Activated CD4-positive, alpha-beta T cell treated with anti-CD3 and anti-CD28 coated beads, Interleukin-2, amount 50 U/mL, for 1 hour (primary cell): ENCODE data around the gene DAP3.
"Not testable (repeated sequence)": the region's sequence is repeated elsewhere in the genome, so short reads cannot be mapped to it uniquely, and the experiment has no call there.

Experiments
- DNase-seq: peaks from one replicate; pipeline ENCODE4 v3.0.0-alpha.2; 2020

DAP3 gene

GRCh38 chr1:155719703-155720102 lies 30.8 kb downstream of the DAP3 start:
- DNase-seq, result no peak

DNA sequence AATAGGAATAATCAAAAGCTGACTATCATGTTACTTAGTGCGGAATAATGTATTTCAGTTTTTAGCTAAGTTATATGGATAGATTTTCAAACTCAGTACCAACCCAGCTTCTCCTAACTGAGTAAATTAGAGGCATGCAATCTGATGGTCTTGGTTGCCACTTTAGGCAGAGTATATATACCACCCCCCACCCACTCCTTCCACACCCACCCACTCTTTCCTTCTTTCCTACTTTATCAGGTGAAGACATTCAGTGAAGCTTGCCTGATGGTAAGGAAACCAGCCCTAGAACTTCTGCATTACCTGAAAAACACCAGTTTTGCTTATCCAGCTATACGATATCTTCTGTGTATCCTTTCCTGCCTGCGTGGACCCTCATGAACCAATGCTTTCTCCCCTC lies 36.3 kb downstream of the DAP3 start:
- no peak for DNase-seq

DNA sequence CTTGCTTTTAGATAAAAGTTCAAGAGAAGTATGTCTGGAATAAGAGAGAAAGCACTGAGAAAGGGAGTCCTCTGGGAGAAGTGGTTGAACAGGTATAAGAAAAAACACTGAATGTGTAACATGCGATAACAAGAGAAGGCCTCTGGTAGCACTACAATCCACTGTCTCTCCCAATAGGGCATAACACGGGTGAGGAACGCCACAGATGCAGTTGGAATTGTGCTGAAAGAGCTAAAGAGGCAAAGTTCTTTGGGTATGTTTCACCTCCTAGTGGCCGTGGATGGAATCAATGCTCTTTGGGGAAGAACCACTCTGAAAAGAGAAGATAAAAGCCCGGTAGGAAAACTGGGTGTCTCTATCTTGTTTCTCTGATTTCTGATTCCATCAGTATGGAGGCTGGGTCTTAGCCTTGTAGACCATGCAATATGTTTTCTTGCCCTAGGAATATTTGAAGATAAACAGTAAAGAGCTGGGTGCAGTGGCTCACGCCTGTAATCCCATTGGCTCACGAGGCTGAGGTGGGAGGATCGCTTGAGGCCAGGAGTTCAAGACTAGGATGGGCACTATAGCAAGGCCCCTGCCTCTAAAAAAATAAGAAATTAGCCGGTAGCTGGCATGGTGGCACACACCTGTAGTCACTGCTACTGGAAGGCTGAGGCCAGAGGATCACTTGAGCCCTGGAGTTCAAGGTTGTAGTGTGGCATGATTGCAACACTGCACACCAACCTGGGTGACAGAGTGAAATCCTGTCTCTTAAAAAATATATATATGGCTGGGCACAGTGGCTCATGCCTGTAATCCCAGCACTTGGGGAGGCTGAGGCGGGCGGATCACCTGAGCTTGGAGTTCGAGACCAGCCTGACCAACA lies 40.4 kb downstream of the DAP3 start:
- DNase-seq, result peak; percentile 38

GRCh38 chr1:155740995-155741394 lies 52.1 kb downstream of the DAP3 start:
- no peak for DNase-seq

- DNase-seq, result no peak
Observed at GRCh38 chr1:155741908-155742307, 53.0 kb downstream of the DAP3 start.

DNA sequence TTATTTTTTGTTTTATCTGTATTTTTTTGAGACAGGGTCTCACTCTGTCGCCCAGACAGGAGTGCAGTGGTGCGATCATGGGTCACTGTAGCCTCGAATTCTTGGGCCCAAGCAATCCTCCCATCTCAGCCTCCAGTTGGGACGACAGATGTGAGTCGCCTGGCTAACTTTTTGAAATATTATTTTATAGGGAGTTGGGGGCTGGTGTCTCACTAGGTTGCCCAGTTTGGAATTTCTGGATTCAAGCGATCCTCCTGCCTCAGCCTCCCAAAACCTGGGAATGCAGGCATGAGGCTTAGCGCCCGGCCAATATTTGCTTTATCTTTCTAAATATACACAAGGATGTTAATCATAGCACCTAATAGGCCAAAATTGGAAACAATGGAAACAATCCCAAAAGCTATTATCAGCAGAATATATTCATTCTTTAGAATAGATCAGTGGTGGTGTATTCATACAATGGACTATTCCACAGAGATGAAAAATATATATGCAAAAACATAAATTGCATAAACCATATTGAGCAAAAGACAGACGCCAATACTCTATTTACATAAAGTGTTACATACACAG lies 55.9 kb downstream of the DAP3 start:
- DNase-seq, result no peak

- DNase-seq, result peak; percentile 91
Observed at GRCh38 chr1:155745284-155746228, 56.7 kb downstream of the DAP3 start.

- not testable (repeated sequence) for DNase-seq
Observed at GRCh38 chr1:155747586-155747985, 58.7 kb downstream of the DAP3 start.

- DNase-seq, result not testable (repeated sequence)
Observed at GRCh38 chr1:155748141-155748540, 59.2 kb downstream of the DAP3 start.

- not testable (repeated sequence) for DNase-seq
Observed at GRCh38 chr1:155759017-155759416, 70.1 kb downstream of the DAP3 start.

DNA sequence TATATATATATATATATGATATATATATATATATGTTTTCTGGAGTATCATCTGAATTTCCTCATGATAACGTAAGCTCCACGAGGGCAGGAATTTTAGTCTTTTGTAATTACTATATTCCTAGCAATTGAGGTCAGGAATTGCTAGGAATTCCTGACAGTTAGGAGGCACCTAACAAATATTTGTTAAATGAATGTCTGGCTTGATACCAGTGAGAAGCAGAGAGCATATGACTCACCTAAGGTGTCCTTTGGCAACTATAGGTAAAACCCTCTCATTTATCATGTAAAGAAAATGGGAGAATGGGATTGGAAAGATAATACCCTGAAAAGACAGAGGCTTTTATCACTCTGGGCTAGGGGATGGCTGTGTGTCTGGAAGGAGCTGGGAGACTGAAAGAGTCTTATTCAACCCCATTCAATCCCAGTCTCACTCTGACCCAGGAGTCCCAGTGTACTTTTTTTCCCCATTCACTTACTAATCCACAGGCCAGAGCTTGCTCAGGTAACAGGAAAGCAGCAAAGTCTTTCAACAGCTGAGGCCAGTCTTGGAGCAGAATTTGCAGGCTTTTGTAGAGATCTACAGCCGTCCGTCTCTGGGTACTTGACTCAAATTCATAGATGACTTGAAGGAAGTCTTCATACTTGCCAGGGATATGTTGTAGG lies 71.2 kb downstream of the DAP3 start:
- no peak for DNase-seq

DNA sequence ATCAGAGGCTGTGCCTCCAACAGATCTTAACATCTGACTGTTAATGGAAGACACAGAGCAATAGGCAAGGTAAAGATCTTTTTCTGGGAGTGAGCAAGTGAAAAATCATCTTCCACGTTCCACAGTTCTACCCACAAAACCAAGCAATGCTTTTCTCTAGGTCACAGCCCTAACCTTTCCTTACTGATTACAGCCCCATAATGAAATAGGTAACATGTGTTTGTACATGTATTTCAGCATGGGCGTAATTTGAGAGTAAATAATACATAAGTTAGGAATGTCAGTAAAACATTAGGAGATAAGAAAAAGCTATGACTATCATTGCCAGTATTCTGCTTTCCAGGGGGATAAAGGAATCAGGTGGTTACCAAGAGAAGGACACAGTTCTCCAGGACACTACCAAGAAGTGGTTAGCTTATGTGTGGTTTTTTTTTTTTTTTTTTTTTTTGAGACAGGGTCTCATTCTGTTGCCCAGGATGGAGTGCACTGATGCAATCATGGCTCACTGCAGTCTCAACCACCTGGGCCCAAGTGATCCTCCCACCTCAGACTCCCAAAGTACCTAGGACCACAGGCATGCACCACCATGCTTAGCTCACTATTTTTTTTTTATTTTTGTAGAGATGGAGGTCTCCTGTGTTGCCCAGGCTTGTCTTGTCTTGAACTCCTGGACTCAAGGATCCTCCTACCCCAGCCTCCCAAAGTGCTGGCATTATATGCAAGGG lies 72.0 kb downstream of the DAP3 start:
- DNase-seq, result no peak

DNA sequence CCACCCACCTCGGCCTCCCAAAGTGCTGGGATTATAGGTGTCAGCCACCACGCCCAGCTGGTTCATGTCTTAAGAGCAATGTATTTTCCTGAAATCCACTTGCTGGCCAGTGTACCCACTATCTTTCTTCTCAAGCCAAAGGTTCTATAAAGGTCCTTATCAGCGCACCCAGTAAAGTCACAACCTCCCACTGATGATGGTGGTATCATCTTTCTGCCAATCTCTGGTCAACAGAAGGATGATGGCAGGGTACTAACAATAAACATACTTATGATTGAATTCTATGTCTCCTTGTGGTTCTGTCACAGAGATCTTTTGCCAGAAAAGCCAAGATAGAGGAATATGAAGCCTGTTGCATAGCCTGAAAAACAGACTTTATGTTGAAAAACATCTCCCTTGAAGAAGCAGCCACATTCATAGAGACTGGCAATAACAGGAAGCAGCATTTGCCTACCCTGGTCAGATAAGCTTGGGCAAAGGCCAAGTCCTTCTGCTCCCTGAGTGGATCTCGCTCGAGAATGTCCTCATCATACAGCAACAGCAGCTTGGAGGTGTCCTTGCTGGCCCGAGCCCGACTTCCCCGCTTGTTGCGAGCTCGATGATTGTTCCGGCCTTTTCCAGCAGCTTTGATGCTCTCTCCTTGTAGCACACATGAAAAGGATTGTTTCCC lies 73.0 kb downstream of the DAP3 start:
- DNase-seq, result no peak

DNA sequence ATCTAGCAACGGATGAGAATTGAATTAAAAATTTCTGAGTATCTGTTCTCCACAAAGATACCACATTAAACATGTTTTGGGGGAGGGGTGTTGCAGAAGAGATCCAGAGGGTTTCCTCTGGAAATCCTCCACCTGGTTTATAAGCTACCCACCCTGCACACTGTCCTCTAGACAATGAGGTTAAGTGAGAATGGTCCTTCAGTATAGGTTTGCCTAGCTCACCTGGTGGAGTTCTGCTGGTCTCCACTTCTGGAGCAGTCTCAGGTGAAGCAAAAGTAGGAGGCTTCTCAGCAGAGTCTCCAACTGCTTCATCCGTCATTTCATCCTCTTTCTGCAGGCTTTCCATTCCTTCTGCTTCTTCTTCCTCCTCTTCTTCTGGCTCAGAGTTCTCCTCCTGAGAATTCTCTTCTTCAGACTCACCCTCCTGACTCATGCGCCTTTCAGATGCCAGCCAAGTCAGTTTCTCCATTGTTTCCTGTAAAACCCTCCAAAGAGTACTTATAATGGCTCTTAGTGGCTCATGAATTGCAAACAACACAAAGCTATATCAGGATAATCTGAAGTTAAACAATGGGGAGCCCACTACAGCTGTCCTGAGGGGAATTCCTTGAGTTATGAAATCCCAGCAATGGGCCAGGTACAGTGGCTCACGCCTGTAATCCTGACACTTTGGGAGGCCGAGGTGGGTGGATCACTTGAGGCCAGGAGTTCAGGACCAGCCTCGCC lies 74.4 kb downstream of the DAP3 start:
- DNase-seq, result not testable (repeated sequence)

DNA sequence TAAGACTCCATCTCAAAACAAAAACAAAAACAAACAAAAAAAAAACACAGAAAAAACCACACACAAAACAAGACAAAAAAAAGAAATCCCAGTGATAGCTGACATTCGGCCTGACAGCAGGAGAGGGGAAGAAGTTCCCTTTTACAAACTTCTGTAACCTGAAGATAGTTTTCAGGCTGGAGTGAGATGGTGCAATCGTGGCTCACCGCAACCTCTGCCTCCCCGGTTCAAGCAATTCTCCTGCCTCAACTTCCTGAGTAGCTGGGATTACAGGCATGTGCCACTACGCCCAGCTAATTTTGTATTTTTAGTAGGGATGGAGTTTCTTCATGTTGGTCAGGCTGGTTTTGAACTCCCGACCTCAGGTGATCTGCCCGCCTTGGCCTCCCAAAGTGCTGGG lies 75.1 kb downstream of the DAP3 start:
- not testable (repeated sequence) for DNase-seq

GRCh38 chr1:155767399-155767989 lies 78.6 kb downstream of the DAP3 start:
- DNase-seq, result not testable (repeated sequence)

DNA sequence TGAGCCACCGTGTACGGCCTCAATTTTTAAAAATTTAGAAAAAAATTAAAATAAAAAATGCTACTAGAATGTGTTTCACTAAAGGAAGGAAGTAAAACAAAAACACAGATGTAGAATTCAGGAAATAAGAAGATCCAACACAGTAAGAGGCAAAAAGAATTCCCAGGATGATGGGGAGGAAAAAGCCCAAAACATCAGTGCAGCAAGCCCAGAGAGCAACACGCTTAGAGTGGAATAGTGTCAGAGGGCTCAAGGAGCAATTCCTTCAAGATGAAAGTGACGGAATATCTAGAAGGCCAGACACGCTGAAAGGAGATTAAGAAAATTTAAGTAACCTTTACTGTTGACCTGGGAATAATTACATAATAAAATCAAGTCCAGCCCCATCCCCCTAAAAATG lies 80.4 kb downstream of the DAP3 start:
- DNase-seq, result no peak

- DNase-seq, result no peak
Observed at GRCh38 chr1:155773221-155773620, 84.3 kb downstream of the DAP3 start.

DNA sequence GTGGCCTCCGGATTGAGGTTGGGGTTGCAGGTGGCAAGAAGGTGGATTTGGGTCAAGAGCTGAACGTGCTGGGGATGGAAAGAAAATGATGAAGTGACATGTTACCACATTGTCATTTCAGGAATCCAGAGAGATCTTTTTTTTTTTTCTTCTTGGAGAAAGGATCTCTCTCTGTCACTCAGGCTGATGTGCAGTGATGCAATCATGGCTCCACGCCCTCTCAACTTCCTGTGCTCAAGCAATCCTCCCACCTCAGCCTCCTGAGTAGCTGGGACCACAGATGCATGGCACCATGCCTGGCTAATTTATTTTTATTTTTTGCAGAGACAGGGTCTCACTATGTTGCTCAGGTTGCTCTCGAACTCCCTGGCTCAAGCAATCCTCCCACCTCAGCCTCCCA lies 87.5 kb downstream of the DAP3 start:
- no peak for DNase-seq

DNA sequence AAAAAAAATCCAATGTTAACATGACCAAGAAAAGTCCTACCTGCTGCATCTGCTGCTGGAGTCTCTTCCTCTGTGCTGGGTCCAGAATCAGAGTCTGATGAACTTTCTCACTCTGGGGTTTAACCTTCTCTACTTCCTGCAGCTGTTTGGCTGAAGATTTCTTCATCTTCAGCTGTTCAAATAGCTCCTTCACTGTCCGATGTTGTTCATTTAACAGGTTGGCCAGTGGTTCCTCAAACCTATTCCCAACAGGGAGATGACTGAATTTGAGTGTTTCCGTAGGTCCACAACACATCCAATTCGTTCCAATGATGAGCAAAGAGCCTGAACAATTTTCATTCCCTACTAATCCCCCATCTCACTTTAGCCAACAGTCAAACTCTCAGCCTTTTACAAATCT lies 88.7 kb downstream of the DAP3 start:
- DNase-seq, result no peak
